Peyer's patch (tissue), 4 donors: ENCODE data around the gene ELMOD1. TPM values are rescaled to one million over a fixed set of nuclear protein-coding genes. Genes with fewer than 3 reads are reported as not detected.

ENCODE experiments used
- DNase-seq, 3 donors: peaks; one replicate each; pipeline ENCODE4 v3.0.0-alpha.2; 2017 to 2019
- H3K27ac ChIP-seq, 4 donors: fragments of 200-600 bp; sonication (generic); one replicate each; pipeline ENCODE4 v1.5.1; 2016 to 2019
- H3K27me3 ChIP-seq, 2 donors: fragments of 200-600 bp; sonication (generic); one replicate each; pipeline ENCODE4 v1.5.1; 2019
- H3K36me3 ChIP-seq, 3 donors: fragments of 200-600 bp; sonication (generic); one replicate each; pipeline ENCODE4 v1.5.1; 2016 to 2019
- H3K4me1 ChIP-seq, 4 donors: fragments of 200-600 bp; sonication (generic); one replicate each; pipeline ENCODE4 v1.5.1; 2016 to 2019
- H3K4me3 ChIP-seq, 4 donors: fragments of 200-600 bp; sonication (generic); 1 replicate in 3 of 4; 2 replicates in 1 of 4; pipeline ENCODE4 v1.5.1; 2016 to 2019; ENCODE audit warnings: mild to moderate bottlenecking in 1 of 4
- H3K9me3 ChIP-seq, 4 donors: fragments of 200-600 bp; sonication (generic); one replicate each; pipeline ENCODE4 v1.5.1; 2016 to 2019; ENCODE audit warnings: mild to moderate bottlenecking in 1 of 4
- POLR2A ChIP-seq, 2 donors: fragments of 450-650 bp; IDR thresholded peaks; one replicate each; pipeline ENCODE4 v1.5.1; 2017; ENCODE audit warnings: antibody characterized with exemption in 2 of 2, mild to moderate bottlenecking in 2 of 2, moderate library complexity in 2 of 2
- total RNA-seq, 4 donors: library from RNA; depleted of rRNA; stranded (reverse); fragments of >200 nt; gene quantifications; one replicate each; pipeline ENCODE4 v1.1.0, GENCODE V29; 2016
- TF ChIP-seq, protein P1 (sequence below), 6 experiments: fragments of 450-650 bp in 4 of 6; fragments of 200-600 bp in 2 of 6; sonication (generic) in 1 of 6; IDR thresholded peaks; one replicate each; pipeline ENCODE4 v1.5.1; 2017 to 2019; ENCODE audit warnings: antibody characterized with exemption in 6 of 6, mild to moderate bottlenecking in 3 of 6, moderate library complexity in 1 of 6

ELMOD1 gene
- total RNA-seq, 4 donors from 2014 or later, result not detected

DNA sequence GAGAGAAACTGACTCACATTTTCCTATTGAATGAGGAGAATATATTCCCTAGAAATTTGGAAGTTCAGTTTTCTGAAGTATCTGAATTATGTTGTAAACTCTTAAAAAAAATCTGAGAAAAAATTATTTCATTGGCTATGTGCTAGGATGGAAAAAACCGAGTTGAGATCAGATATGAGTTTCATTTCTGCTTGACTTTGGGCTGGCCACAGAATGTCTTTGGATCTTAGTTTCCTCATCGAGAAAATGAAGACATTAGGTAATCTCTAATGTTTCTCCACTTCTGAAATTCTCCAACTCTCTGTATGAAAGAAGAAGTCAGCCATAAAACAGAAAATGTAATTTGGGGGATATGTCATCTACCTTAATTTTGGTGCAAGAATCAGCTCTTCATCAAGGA is 92.1 kb downstream of the ELMOD1 start:
- no peaks in the 10 kb centered on the region for H3K9me3 ChIP-seq
- no peaks in the 10 kb centered on the region for H3K4me1 ChIP-seq
- no peak overlapping the region for H3K4me3 ChIP-seq
- H3K36me3 ChIP-seq, result no peaks in the 10 kb centered on the region
- no peak for DNase-seq
- no peaks in the 10 kb centered on the region for H3K27me3 ChIP-seq
- no peak overlapping the region for H3K27ac ChIP-seq
- no peak for TF ChIP-seq POLR2A (IDR thresholded peaks at IDR 0.05)
- TF ChIP-seq, protein P1, sequence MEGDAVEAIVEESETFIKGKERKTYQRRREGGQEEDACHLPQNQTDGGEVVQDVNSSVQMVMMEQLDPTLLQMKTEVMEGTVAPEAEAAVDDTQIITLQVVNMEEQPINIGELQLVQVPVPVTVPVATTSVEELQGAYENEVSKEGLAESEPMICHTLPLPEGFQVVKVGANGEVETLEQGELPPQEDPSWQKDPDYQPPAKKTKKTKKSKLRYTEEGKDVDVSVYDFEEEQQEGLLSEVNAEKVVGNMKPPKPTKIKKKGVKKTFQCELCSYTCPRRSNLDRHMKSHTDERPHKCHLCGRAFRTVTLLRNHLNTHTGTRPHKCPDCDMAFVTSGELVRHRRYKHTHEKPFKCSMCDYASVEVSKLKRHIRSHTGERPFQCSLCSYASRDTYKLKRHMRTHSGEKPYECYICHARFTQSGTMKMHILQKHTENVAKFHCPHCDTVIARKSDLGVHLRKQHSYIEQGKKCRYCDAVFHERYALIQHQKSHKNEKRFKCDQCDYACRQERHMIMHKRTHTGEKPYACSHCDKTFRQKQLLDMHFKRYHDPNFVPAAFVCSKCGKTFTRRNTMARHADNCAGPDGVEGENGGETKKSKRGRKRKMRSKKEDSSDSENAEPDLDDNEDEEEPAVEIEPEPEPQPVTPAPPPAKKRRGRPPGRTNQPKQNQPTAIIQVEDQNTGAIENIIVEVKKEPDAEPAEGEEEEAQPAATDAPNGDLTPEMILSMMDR (IDR thresholded peaks at IDR 0.05), result no peak

DNA sequence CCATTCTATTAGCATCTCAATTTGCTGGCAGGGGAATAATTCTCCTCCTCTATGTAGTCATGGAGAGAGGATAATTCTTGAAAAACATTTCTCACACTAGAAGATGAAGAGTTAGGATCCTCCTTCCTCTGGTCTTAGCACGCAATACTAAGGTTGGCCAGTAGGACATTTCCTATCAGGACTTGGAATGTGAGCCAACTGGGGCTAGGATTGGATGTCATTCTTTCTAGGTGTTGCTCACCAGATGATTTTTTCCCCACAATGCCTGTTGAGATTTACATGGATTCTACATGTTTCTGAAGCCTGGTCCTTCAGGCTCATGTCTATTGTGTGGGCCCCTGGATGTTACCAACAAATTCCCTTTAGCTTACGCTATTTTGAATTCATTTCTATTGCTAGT is 92.9 kb downstream of the ELMOD1 start:
- Histone ChIP-seq H3K27me3 (no peaks in the 10 kb centered on the region), H3K4me3 (no peak overlapping the region), H3K36me3 (no peaks in the 10 kb centered on the region), H3K4me1 (no peaks in the 10 kb centered on the region), H3K27ac (no peak overlapping the region), H3K9me3 (no peaks in the 10 kb centered on the region)
- TF ChIP-seq POLR2A (IDR thresholded peaks at IDR 0.05), result no peak
- TF ChIP-seq, protein P1 (IDR thresholded peaks at IDR 0.05), result peak in 2 of 6 experiments; percentile 13 to 18
- no peak for DNase-seq

DNA sequence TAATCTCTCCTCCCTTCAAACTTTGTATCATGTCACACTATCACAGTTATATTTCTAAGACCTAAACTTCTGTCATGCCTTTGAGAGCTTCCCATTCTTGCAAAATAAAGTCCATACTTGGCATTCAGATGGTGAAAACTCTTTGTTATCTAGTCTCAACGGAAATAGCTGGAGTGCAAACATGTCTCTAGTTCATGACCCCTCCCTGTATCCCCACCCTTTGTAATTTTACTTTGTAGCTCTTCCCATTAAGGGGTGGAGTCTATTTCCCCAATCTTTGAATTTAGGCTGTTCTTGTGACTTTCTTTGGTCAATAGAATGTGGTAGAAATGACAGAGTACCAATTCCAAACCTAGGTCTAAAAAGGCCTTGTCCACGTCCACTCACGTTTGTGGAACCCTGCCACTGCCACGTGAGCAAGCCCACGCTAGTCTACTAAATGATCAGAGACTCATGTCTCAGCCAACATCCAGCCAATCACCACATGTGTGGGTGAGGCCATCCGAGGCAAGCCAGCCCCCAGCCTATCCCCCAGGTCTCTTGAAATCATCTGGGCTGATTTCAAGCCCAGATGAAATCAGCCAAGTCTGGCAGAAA is 97.5 kb downstream of the ELMOD1 start:
- Histone ChIP-seq H3K36me3 (no peaks in the 10 kb centered on the region), H3K4me3 (no peak overlapping the region), H3K27me3 (no peaks in the 10 kb centered on the region), H3K4me1 (no peaks in the 10 kb centered on the region), H3K9me3 (no peaks in the 10 kb centered on the region), H3K27ac (no peak overlapping the region)
- no peak for TF ChIP-seq POLR2A (IDR thresholded peaks at IDR 0.05)
- TF ChIP-seq, protein P1 (IDR thresholded peaks at IDR 0.05), result no peak
- no peak for DNase-seq

DNA sequence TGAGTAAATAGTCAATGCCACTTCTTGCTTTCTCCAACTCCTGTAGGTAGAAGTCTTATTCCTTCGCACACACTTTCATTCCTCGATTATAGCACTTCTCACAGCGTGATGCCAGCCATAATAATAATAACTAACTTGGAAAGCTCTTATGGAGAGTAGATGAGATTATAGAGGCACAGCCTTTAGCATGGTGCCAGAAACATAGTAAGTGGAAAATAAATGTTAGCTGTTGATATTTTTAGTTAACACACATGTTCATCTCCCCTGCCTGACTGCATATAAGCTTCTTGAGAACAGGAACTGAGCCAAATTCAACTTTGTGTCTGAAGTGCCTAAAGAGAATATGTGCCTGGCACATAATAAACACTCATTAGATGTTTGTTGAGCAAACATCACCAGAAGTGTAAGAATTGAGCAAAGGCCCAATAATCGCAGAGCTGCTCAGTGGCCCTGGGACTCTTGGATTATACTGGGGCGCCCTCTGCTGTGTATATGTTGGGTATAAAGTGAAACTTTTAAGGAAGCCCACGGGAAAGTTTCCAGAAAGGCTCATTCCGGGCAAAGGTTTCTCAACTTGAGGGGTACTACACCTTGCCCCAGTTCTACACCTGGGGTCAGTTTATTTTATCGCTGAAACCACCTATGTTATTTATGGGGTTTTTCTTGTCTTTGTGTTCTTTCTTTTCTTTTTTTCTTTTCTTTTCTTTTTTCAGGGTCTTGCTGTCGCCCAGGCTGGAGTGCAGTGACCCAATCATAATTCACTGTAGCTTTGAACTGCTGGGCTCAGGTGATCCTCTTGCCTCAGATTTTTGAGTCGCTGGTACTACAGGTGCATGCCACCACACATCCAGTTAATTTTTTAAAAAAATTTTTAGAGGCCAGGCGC is 98.6 kb downstream of the ELMOD1 start:
- Histone ChIP-seq H3K36me3 (no peaks in the 10 kb centered on the region), H3K27ac (no peak overlapping the region), H3K4me1 (no peaks in the 10 kb centered on the region), H3K4me3 (no peak overlapping the region), H3K9me3 (no peaks in the 10 kb centered on the region), H3K27me3 (no peaks in the 10 kb centered on the region)
- TF ChIP-seq, protein P1 (IDR thresholded peaks at IDR 0.05), result peak in 5 of 6 experiments; percentile 20 to 61 (median 55)
- TF ChIP-seq POLR2A (IDR thresholded peaks at IDR 0.05), result no peak
- DNase-seq, result peak in 2 of 3 donors; percentile 55 to 82

DNA sequence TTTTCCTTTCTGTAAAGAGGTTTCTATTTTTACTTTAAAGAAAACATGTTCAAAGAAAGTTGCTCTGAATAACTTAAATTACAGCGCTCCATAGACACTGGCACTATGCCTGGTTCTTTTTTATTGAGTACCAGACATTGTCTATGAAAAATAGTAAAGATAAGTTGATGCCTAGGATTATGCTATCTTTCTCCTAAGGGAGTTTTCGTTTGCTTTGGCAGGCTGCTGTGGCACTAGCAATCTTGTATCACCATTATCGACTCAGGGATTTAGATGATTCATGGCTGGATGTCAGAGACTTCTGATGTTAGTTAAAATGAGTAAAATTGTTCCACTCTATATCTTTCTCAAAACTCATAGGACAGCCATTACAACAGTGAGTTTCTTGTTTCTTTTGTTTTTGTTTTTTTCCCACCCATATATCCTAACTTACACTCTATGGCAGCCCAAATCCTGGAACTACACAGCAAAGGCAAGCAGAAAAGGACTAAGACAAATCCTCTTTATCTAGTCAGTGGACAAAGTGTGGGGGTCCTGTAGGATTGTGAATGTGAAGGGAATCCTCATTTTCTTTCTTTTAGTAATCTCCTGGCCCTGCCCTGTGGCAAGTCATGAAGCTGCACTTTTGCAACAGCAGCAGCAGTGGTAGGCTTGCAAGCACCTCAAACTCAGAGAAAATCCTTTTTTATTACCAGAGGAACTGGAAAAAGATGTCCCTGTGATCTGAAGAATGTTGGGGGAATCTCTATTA is 100.2 kb downstream of the ELMOD1 start:
- Histone ChIP-seq H3K36me3 (no peaks in the 10 kb centered on the region), H3K9me3 (no peaks in the 10 kb centered on the region), H3K27ac (no peak overlapping the region), H3K4me3 (no peak overlapping the region), H3K4me1 (no peaks in the 10 kb centered on the region), H3K27me3 (no peaks in the 10 kb centered on the region)
- no peak for DNase-seq
- TF ChIP-seq, protein P1 (IDR thresholded peaks at IDR 0.05), result no peak
- TF ChIP-seq POLR2A (IDR thresholded peaks at IDR 0.05), result no peak
